GM21529 (cell line): ENCODE results near the gene PDXP.
"Not testable (repeated sequence)": the region's sequence is repeated elsewhere in the genome, so short reads cannot be mapped to it uniquely, and the experiment has no call there.

Experiments used
- ATAC-seq: cut with Tn5 transposase; IDR thresholded peaks from one replicate; pipeline ENCODE4 v1.9.1; 2021; ENCODE audit not compliant: unreplicated experiment

PDXP gene

DNA sequence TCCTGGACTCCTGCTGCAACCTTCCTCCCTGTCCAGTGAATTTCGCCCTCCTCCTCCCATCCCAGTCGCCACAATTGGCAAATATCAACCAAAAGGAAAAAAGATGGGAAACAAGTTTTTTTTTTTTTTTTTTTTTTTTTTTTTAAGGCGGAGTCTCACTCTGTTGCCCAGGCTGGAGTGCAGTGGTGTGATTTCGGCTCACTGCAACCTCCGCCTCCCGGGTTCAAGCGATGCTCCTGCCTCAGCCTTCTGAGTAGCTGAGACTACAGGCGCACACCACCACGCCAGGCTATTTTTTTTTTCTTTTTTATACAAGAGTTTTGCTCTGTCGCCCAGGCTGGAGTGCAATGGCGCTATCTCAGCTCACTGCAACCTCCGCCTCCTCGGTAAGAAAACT, 37.7 kb downstream of the PDXP start:
- not testable (repeated sequence) for ATAC-seq

DNA sequence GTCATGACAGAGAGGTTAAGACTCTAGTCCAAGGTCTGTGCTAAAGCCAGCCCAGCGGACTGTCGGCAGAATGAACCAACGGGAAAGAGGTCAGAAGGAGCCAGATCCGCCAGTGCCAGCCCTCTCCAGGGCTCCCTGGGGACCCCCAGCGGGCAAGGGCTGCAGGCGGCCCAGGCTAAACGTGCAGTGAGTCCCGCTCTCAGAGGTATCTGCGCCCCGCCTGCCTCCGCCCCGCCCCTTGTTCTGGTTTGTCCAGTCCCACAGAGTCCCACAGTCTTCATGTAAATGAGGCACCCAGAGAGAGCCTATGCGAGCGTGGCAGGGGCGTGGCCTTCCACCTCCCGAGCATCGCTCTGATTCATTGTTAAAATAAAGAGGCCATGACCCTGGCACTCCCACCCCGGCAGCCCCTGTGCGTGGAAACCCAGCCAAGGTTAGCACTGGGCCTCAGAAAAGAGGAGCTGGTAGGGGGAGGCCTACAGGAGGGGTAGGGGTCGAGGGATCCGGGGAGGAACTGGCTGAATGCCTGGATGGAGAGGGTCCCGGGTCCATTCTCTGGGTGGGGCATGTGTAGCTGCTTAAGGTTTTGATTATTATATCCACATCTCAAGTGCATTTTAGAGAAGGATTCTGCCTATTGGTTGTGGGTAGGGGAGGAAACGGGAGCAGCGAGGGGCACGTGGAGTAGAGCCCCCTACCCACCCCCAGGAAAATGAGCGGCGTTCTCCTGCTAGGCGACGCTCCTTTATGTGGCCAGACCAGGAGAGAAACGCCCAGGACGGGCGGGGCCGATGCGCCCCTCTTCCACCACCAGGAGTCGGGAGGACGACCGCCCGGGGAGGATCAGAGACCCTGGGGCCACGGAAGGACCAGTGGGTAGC, 38.4 kb downstream of the PDXP start, which contains the start of gene TRIOBP:
TSS of gene TRIOBP (plus strand) at position 392 of the 881 bp plus-strand sequence. CDS start 4,318 bp downstream, outside the sequence.
- ATAC-seq = peak; percentile 88

GRCh38 chr22:37697538-37697835, 39.0 kb downstream of the PDXP start:
- ATAC-seq = no peak

DNA sequence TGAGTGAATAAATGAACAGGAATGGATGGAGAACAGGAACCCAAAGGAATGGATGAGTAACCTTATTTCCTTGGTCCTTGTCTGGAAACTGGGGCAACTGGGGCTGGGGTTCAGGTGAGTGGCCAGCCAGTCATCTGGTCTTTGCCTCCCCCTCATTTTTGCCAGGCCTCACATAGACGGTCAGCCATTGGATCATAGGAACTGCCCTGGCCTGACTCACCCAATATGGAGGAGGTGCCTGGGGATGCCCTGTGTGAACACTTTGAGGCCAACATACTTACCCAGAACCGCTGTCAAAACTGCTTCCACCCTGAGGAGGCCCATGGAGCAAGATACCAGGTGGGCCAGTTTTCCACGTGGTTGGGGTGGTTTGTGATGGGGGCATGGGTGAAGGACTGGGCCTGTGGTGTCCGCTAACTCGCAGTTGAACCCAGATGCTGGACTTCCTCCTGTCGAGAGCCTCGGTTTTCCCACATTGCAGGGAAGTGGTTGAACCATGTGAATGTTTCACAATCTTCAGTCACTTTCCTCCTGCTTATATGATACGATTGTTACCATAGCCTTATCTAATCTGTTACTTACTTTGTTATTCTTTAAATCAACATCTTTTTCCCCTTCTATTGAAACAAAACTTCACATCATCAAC, 42.7 kb downstream of the PDXP start:
- no peak for ATAC-seq

DNA sequence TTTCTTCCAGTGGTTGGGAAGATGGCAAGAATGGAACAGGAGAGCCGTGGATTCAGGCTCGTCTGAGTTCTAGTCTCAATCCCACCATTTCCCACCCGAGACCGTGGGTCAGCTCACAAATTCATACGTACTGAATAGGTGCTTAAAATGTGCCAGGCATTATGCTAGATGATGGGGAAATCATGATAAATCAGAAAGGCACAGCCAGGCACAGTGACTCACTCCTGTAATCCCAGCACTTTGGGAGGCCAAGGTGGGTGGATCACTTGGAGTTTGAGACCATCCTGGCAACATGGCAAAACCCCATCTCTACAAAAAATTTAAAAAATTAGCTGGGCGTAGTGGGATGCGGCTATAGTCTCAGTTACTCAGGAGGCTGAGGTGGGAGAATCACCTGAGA, 45.4 kb downstream of the PDXP start:
- ATAC-seq = no peak

DNA sequence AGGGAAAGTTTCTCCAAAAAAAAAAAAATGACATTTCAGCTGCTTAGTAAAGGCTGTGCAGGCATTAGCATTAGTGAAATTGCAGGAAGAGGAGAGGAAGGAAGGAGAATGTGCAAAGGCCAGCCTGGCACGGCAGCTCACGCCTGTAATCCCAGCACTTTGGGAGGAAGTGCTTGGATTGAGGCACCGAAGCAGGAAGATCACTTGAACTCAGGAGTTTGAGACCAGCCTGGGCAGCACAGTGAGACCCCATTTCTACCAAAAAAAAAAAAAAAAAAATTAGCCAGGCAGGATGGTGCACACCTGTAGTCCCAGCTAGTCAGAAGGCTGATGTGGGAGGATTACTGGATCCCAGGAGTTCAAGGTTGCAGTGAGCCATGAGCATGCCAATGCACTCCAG, 46.1 kb downstream of the PDXP start:
- ATAC-seq = no peak

DNA sequence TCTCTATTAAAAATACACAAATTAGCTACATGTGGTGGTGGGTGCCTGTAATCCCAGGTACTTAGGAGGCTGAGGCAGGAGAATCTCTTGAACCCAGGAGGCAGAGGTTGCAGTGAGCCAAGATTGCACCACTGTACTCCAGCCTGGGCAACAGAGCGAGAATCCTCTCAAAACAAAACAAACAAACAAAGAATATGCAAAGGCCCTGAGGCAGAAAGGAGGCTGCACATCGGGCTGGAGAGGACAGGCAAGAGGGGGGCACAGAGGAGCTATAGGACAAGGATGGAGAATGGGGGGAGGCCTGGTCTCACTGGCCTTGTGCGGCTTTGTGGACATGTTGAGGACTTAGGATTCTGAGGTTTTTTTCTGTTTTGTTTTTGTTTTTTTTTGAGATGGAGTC, 46.7 kb downstream of the PDXP start:
- no peak for ATAC-seq

- ATAC-seq = no peak
These were observed 50.3 kb downstream of the PDXP start for GRCh38 chr22:37708580-37709444.

GRCh38 chr22:37709445-37709765, 50.9 kb downstream of the PDXP start:
- no peak for ATAC-seq

DNA sequence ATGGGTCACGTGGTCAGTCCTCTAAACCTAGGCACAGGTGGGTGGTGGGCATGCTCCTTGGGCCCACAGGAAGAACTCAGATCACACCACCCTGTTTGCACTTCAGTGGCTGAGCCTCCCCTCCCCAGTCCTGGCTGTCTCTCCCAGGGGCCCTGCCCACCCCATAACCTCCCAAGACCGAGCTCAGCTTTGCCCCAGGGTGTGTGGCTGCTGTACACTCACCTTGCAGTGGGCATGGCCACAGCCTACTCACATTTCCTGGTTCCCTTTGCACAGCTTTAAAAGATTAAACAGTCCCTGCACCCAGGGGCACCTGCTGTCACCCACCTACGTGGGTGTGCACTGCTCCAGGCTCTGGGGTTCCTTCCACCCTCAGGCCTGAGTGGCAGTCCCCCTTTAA, 52.2 kb downstream of the PDXP start:
- no peak for ATAC-seq

GRCh38 chr22:37711490-37711889, 53.0 kb downstream of the PDXP start:
- no peak for ATAC-seq

GRCh38 chr22:37713761-37714160, 55.2 kb downstream of the PDXP start:
- no peak for ATAC-seq

DNA sequence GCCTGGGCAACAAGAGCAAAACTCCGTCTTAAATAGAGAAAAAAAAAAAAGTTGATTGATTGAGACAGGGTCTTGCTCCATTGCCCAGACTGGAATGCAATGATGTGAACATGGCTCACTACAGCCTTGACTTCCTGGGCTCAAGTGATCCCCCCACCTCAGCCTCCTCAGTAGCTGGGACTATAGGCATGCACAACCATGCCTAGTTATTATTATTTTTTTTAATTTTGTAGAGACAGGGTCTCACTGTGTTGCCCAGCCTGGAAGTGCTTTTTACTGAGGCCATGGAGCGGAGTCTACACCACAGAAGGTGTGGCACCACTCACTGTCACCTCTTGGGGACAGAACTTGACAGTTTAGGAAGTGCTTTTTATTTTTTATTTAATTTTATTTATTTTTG, 56.1 kb downstream of the PDXP start:
- no peak for ATAC-seq

DNA sequence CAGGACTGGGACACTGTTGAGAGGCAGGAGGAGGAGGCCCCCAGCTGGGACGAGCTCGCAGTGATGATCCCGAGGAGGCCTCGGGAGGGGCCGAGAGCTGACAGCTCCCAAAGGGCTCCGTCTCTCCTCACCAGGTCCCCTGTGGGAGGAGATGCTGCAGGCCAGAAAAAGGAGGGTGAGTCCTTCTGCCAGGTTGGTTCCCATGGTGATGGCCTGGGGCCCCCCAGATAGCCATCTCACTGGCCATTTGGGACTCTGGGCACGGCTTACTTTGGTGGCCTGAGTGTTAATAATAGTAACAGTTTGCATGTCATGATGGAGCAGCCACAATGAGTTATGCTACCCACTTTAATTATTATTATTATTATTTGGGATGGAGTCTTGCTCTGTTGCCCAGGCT, 57.2 kb downstream of the PDXP start:
- no peak for ATAC-seq
